Dermis blood vessel endothelial cell (primary cell): ENCODE data around the gene TMCO4. TPM values are rescaled to one million over a fixed set of nuclear protein-coding genes. Genes with fewer than 3 reads are reported as not detected.

Source experiments
- DNase-seq: peaks from one replicate; pipeline ENCODE4 v3.0.0; 2010
- total RNA-seq: library from RNA; depleted of rRNA; stranded (reverse); fragments of >200 nt; gene quantifications from 2 replicates; pipeline ENCODE4 v1.2.3, GENCODE V29; 2014

Gene TMCO4
- total RNA-seq, 1 donor from 2014 or later = 10.6 TPM

DNA sequence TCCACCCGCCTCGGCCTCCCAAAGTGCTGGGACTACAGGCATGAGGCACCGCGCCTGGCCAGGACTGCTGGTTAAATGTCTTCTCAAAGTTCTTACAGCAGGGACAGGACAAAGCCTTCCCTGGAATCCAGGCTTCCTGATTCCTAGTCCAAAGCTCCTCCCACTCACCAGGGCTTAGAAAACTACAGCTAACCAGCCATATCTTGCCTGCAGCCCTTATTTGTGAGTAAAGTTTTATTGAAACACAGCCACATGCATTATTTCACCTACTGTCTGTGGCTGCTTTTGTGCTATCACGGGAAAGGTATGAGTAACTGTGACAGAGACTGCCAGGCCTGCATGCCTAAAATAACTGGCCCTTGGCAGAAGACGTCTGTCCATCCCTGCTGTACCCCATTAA lies 24.4 kb downstream of the TMCO4 start:
- DNase-seq = no peak

DNA sequence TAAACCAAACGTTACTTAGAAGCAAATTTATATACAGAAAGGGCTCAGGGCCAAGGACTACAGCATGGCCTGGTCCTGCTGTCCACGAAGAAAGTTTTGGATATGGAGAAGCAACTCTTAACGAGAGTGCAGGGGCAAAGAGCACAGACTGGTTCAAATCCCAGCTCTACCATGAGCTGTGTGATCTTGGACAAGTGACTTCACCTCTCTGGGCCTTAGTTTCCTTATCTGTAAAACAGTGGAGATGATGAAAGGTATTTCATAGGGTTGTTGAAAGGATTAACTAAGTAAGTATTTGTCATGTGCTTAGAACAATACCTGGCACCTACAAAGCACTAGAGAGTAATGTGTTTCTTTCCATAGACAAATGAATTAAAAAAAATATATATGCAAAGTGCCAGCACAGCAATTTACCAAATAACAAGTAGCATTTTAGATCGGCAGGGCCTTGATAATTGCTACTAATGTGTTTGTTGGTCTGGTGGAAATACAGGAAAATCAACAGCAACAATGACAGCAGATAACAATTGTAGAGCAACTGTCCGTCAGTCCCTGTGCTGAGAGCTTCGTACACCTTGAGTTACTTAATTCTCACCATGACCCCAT lies 25.4 kb downstream of the TMCO4 start:
- DNase-seq = no peak

DNA sequence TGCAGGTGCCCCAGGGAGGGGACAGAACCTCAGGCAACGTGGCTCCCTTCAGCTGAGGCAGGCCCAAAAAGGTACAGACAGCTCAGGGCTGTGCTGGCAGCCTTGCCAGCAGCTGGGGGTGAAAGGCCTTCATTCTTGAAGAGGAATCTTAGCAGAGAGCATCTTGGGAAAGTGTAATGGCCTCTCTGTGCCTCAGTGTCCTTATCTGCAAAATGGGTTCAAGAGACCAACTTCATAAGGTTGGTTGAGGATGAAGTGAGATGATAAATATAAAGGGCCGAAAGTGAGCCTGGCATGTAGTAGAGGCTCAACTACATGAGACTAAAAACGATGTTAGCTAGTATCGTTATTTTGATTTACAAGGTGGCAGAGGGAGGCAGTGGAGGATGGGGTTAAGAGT lies 26.2 kb downstream of the TMCO4 start:
- DNase-seq = no peak

DNA sequence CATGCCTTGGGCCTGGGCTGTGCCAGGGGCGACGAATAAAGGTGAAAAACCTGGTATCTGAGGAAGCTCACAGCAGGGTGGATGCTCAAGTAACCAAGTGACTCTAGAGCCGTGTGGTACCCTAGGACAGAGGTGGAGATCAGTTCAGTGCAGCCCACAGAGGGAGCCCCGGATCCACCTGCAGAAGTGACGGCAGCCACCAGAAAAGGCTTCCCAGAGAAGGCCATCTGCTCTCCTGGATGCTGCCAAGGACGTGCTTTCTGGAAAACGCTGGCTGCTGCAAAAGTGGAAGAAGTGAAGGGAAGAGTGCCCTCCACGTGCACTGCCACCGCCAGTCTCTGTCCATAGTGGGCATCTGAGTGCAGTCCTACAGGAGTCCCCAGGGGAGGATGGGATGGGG lies 27.7 kb downstream of the TMCO4 start:
- no peak for DNase-seq

DNA sequence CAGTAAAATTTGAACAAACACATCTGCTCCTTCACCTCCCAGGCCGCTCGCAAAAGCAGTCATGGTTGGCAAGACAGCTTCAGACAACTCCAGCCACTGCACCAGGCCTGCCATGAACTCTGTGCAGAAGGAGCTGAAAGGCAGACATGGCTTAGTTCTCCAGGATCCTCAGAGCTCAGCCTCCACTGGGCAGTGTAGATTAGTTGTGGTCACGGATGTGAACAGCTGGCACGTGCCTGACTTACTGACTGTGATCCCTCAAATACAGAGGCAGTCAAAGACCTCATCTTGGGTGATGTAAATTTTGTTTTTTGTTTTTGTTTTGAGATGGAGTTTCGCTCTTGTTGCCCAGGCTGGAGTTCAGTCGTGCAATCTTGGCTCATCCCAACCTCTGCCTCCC lies 28.4 kb downstream of the TMCO4 start:
- DNase-seq = no peak

DNA sequence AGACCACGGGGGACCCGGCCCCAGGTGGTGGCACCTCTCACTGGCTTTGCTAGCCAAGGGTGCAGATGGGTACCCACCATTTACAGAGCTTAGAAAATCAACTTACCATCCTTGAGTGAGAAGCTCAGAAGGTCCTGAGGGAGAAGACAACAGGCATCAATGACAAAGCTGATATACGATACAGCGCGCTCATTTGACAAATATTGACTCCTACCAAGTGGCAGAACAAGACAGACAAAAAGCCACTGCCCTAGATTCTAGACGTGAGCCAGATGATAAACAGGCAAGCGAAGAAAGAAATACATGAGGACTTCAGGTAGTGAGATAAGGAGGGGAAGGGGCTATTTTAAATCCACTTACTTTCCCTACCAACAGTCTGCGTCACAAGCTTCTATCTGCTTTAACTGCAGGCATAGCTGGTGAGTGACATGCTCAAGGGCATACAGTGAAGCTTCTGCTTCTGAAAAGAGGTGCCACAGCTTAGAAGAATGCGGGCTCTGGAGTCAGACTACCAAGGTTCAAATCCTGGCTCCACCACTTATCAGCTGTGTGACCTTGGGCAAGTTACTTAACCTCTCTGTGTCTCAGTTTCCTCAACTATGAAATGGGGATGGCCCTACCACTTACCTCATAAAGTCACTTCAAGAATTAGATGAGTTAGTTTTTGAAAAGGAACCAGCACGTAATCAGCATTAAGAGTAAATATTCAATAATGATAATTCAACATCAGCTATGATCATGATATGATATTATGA lies 29.1 kb downstream of the TMCO4 start:
- DNase-seq = no peak

DNA sequence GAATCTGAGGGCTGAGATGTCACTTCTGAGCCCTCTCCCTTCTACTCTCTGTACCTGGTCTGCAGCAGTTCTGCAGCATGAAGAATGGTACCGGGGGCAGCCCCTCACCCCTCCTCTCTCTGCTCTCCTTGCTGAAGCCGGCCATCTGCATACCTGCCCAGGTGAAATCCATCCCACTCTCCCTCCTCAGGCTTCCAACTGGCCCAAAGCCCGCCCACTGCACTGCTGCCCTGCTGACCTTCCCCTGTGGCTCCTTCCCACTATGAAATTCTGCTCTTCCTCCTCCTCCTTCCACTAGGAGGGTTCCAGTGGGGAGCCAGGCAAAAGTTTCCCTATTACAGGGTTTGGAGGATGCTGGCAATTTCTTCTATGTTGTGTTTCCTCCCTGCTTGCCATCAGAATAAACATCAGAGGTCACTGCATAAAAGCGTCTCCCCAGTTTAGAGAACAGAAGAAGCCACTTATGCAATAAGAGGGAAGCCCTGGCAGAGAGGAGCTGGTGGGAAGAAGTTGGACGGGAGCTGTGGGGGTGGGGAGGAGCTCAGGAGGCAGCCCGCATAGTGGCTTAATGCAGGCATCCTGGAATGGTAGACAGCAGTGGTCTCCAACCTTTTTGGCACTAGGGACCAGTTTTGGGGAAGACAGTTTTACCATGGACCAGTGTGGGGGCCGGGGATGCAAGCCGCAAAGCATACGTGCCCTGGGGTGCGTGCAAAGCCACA lies 30.3 kb downstream of the TMCO4 start:
- no peak for DNase-seq

DNA sequence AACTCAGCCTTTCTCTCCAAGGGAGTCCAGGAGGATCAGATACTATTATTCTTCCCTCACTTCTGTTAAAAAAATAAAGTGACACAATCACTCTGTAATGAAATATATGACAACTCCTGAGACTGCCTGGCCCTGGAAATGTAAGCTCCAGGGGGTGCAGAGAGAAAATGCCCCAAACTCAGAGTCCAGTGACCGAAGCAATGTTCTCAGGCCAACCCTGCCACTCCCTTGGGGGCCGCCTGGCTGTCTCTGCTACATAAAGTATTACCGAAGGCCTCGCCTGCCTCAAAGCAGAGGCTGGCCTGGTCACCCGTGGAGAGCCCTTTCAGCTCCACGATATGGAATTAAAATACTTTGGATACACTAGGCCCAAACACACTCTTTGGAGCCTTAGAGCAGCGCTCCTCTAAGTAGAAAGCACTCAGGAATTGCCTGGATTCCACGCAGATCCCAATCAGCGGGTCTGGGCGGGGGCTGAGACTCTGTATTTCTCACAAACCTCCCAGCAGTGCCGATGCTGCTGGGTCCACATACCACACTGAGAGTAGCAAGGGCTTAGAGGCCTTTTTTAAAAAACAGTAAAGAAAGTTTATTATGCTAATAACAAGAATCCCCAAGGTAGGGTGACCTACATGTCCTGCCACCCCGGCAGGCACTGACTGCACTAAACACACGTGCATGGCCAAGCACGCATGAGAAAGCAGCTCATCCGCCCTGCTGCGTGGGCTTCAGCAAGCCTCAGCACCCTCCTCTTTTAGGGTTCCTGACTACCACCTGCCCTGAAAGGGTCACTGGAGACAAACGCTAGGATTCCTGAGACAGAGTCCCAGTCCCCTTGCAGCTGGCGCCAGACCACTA lies 31.1 kb downstream of the TMCO4 start:
- no peak for DNase-seq

DNA sequence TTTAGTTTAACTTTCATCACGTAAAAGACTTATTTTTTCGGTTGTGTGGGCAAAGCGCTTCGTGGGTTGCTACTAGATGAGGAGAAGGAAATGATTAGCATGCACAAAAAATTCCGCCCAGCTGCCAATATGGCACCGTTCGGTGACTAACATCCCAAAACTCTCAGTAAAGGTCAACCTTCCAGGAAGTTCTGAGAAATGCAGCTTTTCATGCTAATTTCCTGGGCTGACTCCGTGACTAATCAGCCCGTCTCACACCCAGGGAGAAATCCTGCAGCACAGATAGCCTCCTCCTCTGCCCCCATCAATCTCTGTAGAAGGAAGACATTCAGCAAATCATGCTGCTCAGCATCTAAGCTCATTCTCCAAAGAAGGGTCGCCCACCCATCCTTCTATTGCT lies 34.1 kb downstream of the TMCO4 start:
- DNase-seq = peak; percentile 94

DNA sequence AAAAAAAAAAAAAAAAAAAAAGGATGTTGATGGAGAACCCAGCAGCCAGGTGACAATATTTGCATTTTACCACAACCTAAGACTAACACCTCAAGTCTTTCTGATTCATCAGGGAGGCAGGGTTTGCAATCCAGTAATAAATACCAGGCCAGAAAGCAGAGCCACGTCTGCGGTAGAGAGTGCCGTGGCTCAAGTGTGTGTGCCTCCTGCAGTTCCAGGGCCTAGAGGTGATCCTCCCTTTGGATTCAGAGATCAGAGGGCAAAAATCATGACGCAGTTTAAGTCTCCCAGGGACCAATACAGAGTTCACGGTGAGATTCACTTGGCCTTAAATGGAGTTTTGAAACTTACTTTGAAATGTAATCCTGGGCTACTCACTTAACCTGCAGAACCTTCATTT lies 34.9 kb downstream of the TMCO4 start:
- DNase-seq = no peak

DNA sequence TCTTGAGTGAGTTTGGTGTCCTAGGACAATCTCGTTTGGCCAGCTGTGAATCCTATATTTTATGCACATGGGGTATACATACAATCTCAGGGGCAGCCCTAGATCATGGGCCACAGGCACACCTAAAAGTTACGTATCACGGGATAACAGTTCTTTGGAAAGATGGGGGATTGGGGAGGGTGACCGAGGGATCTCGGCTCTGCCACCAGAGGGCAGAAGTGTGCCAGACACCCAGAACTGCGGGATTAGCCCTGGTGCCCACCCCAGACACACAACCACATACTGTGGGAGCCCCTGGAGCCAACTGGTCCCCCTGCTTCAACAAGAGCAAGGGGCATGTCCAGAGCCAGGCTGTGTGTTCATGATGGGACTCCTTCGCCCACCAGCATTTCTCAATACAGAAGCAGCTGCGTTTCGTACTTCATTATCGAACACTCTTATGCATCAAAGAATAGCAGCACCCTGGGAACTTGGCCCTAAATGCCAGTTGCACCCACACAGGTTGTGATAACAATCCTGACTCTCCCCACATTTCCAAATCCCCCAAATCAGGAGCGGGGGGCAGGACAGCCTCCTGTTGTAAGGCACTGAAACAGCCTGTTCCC lies 37.4 kb downstream of the TMCO4 start:
- peak; percentile 69 for DNase-seq

DNA sequence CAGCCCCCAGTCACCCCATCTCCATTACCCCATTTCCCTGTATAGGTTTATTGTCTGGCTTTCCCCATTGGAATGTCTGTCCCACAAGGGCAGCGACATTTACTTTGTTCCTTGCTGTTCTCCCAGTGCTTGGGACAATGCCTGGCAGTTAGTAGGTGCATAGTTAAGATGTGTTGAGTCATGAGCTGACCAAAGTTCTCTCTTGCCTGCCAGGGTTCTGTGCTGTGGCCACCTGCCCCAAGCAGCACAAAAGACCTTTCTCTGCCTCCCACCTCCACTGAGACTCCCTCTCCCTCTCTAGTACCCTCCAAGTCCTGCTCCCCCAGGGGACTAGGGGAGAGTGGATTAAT lies 40.0 kb downstream of the TMCO4 start:
- no peak for DNase-seq

DNA sequence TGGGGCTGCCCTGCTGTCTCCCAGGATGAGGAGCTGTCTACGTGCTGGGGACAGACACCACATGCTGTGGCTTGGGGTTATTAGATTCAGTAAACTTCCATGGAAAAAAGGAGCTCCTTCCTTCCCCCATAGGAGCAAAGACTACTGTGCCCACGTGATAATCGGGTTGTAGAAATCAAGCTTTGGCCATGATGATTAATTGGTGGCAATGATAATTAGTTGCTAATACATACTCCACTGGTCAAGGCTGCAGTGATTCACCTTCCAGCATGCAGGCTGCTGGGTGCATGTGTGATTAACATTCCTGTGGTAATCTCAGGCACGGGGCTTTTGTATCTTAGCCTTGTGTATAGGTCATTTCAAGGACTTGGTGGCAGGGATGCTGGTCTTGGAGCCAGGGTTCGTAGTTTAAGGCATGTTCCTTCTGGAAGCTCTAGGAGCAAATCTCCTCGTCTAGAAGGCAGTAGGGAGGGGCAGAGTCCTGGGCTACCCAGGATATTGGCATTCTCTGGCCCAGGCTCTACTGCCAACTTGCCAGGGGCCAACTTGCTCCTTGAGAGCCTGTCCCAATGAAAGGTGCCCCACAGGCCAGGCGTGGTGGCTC lies 41.4 kb downstream of the TMCO4 start:
- DNase-seq = no peak

DNA sequence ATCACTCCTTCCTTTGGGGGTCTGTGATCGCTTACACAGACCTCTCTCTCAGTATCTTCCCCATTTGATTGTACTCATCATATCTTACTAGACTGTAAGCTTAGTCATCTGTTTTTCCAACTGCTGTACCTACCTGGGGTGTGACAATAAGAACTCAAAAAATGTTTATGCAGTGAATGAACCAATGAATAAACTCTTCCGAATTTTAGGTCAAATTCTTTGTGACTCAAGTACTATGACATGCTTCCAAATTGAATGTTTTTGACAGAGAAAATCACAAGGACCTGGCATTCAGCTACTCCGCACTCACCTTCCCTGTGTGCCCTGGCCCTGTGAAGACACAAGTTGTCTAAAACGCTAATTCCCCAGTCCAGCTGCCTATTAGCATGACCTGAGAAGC lies 42.1 kb downstream of the TMCO4 start:
- no peak for DNase-seq

DNA sequence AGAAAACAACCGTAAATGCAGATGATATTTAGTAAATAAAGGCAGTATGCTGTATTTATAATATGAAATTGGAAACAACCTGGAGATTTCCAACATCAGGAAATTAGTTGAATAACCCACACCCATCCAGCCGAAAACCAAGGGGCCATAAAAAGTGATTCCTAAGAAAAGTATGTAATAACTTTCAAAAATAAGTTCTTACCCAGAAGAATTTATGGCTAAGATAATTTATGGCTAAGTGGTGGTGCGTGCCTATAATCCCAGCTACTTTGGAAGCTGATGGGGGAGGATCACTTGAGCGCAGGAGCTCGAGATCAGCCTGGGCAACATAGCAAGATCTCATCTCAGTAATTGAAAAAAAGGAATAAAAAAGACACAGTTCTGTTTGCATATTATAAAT lies 43.2 kb downstream of the TMCO4 start:
- no peak for DNase-seq

DNA sequence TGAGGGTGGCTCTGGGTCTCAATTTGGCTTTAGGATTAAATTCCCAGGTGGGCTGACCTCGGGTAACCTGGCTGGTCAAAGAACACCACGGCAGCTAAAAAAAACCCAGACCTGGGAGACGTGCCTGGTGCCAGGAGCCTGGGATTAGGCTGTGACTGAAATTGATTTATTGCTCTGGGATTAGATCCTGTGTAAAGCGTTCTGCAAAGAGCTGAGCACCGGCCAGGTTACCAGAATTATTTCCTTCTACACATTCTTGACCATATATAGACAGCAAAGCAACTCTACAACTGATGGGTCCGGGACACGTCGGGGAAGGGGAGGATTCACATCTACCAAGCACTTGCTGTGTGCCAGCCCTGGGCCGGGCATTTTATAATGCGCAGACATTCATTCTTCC lies 45.2 kb downstream of the TMCO4 start:
- no peak for DNase-seq

DNA sequence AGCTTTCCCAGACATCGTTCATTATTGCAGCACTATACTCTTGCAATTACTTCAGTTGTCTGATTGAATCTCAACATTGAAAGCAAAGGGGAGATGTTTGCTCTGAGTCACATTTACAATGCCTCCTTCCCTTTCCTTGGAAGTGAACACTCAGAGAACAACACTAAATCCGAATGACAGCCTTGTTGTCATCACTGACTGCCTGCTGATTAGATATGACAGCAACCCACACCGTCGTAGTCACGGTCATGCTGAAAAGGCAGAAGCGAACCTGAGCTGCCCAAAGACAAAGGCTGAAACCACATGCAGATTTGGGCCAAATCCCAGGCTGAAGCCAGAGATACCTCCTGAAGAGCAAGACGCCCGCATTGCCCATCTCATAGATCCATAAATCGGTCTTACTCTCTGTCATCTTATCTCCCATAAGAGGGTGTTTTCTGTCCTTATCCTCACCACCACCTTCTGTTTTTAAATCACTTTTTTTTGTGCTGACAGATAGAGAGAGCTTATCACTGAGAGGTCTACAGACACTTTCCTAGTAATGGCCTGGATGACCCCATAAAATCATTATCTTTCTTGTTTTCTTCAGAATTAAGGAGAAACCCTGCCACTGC lies 47.5 kb downstream of the TMCO4 start:
- DNase-seq = no peak

DNA sequence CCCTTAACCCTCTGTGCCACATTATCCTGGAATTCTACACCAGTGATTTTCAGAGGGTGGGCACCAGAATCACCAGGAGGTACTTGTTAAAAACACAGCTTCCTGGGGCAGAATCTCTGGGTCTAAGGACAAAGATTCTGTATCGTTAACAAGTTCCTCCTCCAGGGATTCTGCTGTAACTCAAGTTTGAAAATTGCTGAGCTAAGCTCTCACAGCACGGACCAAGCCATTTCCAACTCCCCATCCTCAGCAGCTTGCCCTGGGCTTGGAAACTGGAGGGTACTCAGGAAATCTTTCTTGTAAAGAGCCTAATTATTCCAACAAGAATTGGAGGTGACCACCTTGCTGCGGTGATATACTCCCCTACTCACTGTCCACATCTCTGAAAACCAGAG lies 48.8 kb downstream of the TMCO4 start:
- no peak for DNase-seq

DNA sequence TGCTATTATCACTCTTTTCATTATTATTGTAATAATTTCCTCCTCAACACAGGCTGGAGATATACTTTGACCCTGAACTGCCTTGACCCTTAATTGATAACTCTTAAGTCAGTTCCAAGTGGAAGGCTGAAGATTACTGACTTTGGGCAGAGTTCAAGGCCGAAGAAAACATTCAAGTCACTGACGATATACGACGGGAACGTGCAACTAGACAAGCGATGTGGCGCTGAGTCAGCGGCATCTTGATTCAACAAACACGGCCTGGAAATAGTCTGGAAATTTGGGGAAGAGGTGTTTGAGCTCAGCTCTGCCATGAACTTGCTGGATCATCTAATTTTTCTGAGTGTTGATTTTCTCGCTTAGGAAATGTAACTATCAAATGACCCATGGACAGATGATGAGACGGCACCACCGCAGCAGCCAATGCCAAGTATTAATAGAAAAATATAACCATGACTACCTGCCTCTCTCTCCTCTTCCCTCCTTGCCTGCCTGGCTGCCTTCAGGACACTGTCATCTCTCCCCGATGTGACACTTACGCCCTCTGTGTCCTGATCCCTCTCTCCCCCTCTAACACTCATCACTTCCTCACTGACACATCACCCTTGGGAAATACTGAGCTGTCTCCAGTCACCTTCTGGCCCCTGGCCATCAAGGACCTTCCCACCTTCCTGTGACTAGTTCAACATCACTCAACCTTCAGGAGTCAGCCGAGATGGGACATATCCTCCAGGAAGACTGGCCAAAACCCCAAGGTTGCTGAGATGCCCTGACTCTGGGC lies 49.4 kb downstream of the TMCO4 start:
- peak; percentile 27 for DNase-seq

DNA sequence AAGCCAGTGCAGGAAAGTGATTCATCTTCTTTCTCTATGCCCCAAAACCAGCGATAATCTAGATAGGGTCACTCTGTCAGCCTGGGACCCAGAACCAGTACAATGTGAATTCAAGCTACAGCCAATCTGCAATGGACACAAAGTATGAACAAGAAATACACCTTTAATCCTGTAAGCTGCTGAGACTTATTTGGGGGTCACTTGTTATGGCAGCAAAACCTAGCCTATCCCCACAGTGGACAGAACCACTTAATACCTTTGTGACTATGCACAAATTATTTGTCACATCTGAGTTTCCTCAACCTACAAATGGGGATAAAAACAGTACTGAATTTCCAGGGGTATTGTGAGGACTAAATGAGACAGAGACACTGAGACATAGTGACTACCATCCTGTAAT lies 50.0 kb downstream of the TMCO4 start:
- no peak for DNase-seq

DNA sequence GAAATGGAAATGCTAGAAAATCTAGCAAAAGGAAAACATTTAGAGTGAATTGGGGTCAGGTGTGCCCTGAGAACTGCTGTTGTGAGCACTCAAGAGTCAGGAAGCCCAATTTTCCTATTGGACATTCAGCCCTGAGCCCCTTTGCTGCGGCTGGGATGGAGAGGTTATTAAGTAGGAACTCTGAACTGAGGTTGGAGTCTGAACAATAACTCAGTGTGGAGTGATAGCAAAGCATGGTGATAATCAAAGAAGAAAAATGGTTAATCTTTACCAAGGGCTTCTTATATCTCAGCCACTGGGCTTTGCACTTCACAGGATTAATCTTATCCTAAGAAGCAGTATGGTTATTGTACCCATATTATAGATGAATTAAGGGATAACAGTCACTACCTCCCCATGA lies 52.0 kb downstream of the TMCO4 start:
- no peak for DNase-seq
